ENCODE data around the gene SND1.

Gene SND1

DNA sequence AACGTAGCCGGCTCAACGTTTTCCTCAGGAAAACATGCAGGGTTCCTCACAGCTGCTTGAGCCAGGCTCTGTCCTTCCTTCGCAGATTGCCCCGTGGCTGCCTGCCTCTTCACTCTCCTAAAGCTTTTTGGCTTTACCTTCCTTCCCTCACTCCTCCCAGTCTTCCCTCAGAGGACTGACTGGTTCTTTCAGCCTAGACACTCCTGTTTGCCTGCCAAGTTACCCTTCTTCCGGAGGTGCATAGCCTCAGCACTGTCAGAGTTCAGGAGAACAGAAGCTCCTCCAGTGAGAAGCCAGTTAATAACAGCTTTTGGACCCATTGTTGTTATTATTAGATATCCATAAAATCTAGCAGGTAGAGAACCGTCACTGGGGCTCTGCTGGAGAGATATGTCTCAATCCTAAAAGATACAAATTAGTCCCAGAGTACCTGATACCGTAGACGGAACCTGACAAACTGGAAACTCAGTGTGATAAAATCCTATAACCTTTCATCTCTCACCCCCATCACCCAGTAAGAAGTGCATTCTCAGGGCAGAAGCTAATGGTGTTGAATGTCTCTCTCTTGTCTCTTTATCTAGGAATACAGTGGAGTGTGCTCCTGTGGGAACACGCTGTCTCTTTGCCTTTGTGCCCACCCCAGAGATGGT is 79.6 kb downstream of the SND1 start:
- no peak for DNase-seq (ENCODE audit: low read depth in 1 of 2, low spot score in 1 of 2)
- Histone ChIP-seq H3K27me3 (ENCODE audit: insufficient read depth, poor library complexity, severe bottlenecking) (no peaks in the 10 kb centered on the region), H3K27ac (replicated peaks) (no peak overlapping the region), H3K4me3 (replicated peaks; ENCODE audit: insufficient read depth, low read length) (no peak overlapping the region)
- TF ChIP-seq SPI1 (IDR thresholded peaks at IDR 0.05; ENCODE audit: borderline replicate concordance, low read depth) = no peak
- TF ChIP-seq GABPA (IDR thresholded peaks at IDR 0.05; ENCODE audit: low read depth) = no peak
- TF ChIP-seq, protein P1, sequence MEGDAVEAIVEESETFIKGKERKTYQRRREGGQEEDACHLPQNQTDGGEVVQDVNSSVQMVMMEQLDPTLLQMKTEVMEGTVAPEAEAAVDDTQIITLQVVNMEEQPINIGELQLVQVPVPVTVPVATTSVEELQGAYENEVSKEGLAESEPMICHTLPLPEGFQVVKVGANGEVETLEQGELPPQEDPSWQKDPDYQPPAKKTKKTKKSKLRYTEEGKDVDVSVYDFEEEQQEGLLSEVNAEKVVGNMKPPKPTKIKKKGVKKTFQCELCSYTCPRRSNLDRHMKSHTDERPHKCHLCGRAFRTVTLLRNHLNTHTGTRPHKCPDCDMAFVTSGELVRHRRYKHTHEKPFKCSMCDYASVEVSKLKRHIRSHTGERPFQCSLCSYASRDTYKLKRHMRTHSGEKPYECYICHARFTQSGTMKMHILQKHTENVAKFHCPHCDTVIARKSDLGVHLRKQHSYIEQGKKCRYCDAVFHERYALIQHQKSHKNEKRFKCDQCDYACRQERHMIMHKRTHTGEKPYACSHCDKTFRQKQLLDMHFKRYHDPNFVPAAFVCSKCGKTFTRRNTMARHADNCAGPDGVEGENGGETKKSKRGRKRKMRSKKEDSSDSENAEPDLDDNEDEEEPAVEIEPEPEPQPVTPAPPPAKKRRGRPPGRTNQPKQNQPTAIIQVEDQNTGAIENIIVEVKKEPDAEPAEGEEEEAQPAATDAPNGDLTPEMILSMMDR (IDR thresholded peaks at IDR 0.05; ENCODE audit: insufficient read depth, low read length) = no peak
- no peak for TF ChIP-seq POLR2AphosphoS5 (IDR thresholded peaks at IDR 0.05; ENCODE audit: low read depth)
- TF ChIP-seq REST (IDR thresholded peaks at IDR 0.05; ENCODE audit: insufficient replicate concordance, low read depth) = no peak

DNA sequence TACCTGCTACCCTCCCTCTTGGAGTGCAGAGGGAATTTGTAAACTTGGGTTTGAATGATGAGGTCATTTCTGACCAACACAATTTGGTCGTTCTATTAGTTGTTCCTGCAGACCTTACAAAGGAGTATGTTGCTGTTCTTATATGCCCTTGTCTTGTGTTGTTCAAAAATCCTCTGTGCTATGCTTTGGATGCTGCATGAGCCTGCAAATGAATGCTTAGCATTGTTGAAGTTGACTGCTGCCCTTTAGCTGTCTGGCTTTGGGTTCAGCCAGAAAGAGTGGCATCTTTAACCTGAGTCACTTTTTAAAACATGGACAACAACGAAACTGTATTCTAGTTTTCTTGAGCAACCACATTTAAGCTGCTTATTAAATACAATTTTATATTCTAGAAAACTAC is 80.3 kb downstream of the SND1 start:
- H3K27ac ChIP-seq (replicated peaks) = no peak overlapping the region
- TF ChIP-seq, protein P1 (IDR thresholded peaks at IDR 0.05; ENCODE audit: insufficient read depth, low read length) = no peak
- no peak for TF ChIP-seq SPI1 (IDR thresholded peaks at IDR 0.05; ENCODE audit: borderline replicate concordance, low read depth)
- TF ChIP-seq GABPA (IDR thresholded peaks at IDR 0.05; ENCODE audit: low read depth) = no peak
- no peak for TF ChIP-seq REST (IDR thresholded peaks at IDR 0.05; ENCODE audit: insufficient replicate concordance, low read depth)
- no peak for TF ChIP-seq POLR2AphosphoS5 (IDR thresholded peaks at IDR 0.05; ENCODE audit: low read depth)
- H3K4me3 ChIP-seq (replicated peaks; ENCODE audit: insufficient read depth, low read length) = no peak overlapping the region
- no peak for DNase-seq (ENCODE audit: low read depth in 1 of 2, low spot score in 1 of 2)
- H3K27me3 ChIP-seq (ENCODE audit: insufficient read depth, poor library complexity, severe bottlenecking) = no peaks in the 10 kb centered on the region

GRCh38 chr7:127733986-127734385 is 82.0 kb downstream of the SND1 start:
- Histone ChIP-seq H3K27me3 (ENCODE audit: insufficient read depth, poor library complexity, severe bottlenecking) (no peaks in the 10 kb centered on the region), H3K4me3 (replicated peaks; ENCODE audit: insufficient read depth, low read length) (no peak overlapping the region), H3K27ac (replicated peaks) (no peak overlapping the region; the same call in 1 of the 2 replicates)
- no peak for DNase-seq (ENCODE audit: low read depth in 1 of 2, low spot score in 1 of 2)
- TF ChIP-seq REST (IDR thresholded peaks at IDR 0.05; ENCODE audit: insufficient replicate concordance, low read depth) (no peak), SPI1 (IDR thresholded peaks at IDR 0.05; ENCODE audit: borderline replicate concordance, low read depth) (no peak), GABPA (IDR thresholded peaks at IDR 0.05; ENCODE audit: low read depth) (no peak), POLR2AphosphoS5 (IDR thresholded peaks at IDR 0.05; ENCODE audit: low read depth) (no peak)
- TF ChIP-seq, protein P1 (IDR thresholded peaks at IDR 0.05; ENCODE audit: insufficient read depth, low read length) = no peak

All from HL-60 (cell line).